Activated T-helper 1 cell treated with anti-CD3 and anti-CD28 coated beads, Interleukin-2, amount 50 U/mL, for 16 hours (primary cell): ENCODE data around the gene TAL1.
"Not testable (repeated sequence)": the region's sequence is repeated elsewhere in the genome, so short reads cannot be mapped to it uniquely, and the experiment has no call there.

Experiments
- DNase-seq, 2 donors: peaks; one replicate each; pipeline ENCODE4 v3.0.0-alpha.2; 2020; ENCODE audit warnings: low read depth in 1 of 2, low spot score in 1 of 2

TAL1 gene

DNA sequence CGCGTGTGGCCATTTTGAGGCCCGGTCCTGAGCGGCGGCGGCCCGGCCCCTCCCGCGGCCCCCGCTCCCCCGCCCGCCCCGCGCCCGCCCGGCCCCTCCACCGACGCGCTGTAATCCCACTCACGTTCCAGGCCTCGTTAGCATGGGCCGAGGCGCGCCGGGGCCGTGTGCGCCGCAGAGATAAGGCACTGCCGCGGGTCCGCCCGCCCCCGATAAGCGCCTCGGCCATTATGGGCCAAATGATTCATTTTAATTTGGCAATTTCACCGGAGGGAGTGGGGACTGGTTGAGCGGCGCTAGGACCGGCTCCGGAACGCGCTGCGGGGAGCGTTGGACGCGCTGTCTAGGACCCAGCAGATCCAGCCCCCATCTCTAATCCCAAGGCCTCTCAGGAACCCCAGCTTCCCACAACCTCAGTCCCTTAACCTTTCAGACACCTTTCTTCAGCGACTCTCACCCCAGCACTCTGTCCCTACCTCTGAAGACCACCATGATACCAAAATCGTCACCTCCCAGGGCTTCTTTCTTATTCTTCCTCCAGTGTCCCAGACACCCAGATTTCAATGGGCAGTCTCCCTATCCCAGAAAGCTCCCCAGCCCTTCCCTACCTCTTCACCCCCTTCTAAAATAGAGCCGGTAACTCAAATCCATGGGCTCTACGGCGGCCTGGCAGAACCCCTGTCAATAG lies at the start of gene TAL1:
TAL1 (minus strand) TSS at position 39 of the 688 bp plus-strand sequence. CDS start 6,337 bp downstream, outside the sequence.
- no peak for DNase-seq

DNA sequence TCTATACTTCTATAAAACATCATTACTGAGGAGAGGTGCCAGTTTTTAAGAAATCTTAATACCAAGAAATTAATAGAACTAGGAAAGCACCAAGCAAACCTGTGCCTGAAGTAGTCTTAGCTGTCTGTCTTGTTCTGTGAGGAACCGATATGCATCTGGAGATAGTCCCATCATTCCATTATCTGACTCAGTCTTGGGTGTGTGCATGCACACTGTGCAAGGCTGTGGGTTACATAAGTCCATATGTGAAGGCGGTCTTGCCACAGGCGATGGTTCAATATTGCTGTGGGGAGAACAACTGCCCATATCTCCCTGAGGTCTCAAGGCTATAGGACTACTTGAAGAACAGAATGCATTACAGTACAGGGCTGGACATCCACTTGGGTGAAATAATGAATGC lies 48.1 kb upstream of the TAL1 start:
- DNase-seq: no peak

DNA sequence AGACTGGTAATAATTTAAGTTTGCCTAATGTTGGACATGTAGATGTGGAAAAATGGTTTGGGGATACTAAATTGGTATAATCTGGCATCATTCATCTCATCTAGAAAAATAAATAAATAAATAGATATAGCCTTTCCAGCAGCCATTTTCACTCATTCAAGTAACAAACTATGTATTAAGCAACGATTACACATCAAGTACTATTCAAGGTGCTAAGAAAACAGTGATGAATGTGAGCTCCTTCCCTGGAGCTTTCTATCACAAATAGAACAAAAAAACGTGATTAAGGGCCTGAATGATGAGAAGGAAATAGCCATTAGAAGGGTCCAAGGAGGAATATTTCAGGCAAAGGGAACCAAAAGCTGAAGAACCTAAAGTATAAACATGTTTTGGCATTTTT lies 44.8 kb upstream of the TAL1 start:
- no peak for DNase-seq

DNA sequence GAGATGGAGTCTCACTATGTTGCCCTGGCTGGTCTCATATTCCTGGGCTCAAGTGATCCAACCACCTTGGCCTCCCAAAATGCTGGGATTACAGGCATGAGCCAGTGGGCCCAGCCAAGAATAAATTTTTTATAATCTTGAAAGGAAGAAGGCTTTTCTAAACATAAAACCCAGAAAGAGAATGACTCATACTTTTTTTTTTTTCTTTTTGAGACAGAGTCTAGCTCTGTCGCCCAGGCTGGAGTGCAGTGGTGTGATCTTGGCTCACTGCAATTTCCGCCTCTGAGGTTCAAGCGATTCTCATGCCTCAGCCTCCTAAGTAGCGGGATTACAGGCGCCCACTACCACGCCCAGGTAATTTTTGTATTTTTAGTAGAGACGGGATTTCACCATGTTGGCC lies 43.8 kb upstream of the TAL1 start:
- not testable (repeated sequence) for DNase-seq

DNA sequence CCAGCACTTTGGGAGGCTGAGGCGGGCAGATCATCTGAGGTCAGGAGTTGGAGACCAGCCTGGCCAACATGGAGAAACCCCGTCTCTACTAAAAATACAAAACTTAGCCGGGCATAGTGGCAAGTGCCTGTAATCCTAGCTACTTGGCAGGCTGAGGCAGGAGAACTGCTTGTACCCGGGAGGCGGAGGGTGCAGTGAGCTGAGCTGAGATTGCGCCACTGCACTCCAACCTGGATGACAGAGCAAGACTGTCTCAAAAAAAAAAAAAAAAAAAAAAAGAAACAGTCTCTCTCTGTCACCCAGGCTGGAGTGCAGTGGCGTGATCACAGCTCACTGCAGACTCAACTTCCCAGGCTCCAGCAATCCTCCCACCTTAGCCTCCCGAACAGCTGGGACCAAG lies 33.5 kb upstream of the TAL1 start:
- DNase-seq: not testable (repeated sequence)

DNA sequence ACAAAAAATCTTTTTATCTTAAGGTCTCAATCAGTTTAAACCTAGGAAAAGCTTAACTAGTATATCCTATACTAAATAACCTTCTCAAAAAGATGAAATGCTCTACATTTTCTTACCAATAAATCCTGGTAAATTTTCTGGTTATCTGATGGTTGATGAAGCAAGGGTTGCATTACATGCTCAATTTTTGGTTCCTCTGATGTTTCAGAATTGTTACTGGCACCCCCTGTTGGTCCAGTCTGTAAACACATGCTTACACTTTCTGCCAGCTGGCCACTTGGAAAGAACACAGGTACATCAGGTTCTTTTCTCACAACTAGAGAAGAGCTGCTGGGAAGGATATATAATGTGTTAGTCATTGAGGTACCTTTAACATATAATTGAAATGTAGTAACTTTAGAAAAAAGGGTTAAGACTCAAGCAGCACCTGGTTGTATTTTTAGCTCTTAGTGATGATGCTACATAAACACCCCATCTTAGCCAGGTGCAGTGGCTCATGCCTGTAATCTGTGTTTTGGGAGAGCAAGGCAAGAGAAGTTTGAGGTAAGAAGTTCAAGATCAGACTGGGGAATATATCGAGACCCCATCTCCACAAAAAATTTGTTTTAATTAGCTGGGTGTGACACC lies 30.9 kb upstream of the TAL1 start:
- peak in 1 of 2 donors; percentile 2 for DNase-seq

DNA sequence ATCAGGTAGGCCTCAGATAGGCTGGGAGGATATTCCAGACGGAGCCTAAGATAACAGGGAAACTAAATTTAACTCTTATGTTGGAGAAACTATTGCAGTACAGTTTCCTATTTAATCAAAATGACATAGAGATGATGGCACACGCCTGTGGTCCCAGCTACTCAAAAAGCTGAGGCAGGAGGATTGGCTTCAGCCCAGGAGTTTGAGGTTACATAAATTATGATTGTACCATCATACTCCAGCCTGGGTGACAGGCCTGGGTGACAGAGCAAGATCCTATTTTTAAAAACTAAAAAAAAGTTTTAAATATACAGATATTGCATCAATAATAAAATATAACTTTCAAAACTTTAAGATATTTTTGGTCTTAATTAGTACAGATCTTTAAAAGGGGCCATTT lies 25.2 kb upstream of the TAL1 start:
- no peak for DNase-seq

DNA sequence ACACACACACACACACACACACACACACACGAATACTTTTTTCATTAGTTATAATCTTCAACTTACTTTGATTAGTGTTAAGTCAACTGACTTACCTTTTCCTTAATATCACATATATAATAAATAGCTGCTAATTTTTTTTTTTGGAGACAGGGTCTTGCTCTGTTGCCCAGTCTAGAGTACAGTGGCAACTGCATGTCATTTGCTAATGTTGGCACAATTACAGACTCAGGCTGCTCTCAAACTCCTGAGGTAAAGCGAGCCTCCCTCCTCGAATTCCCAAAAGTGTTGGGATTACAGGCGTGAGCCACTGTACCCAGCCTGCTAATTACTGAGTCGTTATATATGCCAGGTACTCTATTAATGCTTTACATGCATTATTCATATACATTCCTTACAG lies 20.8 kb upstream of the TAL1 start:
- no peak for DNase-seq

DNA sequence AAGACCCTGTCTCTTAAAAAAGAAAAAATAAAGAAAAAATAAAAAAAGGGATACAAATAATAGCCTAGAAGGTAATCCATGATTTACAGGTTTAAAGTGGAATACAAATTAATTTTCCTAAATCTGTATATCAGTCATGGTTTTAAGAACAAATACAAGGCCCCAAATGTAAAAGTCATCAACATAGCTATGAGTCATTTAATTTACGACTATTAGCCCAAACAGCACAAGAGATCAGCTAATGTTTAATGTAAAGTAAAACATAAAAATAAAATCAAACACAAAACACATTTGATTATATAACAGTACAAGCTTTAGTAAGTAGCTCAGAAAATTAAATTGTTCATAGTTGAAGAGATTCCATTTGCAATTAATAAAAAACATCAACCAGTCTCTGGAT lies 20.3 kb upstream of the TAL1 start:
- DNase-seq: no peak

DNA sequence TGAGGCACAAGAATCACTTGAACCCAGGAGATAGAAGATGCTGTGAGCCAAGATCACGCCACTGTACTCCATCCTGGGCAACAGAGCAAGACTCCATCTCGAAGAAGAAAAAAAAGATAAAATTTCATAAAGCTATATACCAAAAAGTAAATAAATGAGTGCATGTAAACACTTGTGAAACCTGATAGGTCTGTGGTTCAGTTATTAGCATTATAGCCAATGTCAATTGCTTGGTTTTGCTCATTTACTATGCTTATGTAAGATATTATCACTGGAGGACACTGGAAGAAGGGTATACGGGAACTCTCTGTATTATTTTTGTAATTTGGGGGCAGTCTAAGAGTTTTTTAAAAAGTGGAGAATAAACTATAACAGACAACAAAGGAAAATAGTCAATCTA lies 17.7 kb upstream of the TAL1 start:
- DNase-seq: no peak

DNA sequence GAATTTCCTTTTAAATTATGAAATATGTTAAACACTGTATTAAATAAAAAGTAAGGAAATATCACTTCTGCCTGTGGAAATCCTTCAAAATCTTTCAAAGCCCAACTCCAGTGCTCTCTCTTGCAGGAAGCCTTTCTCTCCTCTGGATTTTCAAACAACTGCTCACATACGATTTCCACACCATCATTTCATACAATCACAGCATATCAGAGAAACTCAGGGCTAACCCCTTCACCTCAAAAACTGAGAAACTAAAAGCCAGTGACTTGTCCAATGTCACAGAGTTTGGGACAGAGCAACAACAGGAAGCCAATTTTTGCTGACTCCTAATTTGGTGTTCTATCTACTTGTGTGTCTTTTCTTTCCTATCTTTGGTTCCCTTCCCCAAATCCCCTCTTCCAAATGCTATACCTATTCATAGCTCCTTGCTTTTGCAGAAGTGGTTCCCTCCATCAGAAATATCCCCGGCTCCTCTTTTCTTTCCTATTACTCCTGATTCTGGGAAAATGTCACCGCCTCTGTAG lies 12.4 kb upstream of the TAL1 start:
- no peak for DNase-seq

DNA sequence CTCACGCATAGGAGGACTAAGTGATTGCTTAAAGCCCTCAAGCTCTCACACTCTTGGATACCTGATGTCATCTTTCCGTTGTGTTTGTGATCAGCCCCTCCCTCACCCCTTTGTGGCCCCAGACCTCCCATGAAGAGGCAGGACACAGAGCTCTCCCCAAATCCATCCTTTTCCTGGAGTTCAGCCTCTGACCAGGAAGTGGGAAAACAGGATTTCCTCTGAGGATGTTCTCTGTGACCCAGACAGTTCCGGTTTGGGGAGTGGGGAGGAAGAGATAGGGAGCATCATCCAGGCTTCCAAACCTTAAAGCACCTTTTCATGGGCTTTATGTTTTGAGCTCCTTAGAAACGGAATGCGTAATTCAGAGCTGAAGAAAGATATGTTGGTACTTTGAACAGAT lies 11.9 kb upstream of the TAL1 start:
- no peak for DNase-seq

DNA sequence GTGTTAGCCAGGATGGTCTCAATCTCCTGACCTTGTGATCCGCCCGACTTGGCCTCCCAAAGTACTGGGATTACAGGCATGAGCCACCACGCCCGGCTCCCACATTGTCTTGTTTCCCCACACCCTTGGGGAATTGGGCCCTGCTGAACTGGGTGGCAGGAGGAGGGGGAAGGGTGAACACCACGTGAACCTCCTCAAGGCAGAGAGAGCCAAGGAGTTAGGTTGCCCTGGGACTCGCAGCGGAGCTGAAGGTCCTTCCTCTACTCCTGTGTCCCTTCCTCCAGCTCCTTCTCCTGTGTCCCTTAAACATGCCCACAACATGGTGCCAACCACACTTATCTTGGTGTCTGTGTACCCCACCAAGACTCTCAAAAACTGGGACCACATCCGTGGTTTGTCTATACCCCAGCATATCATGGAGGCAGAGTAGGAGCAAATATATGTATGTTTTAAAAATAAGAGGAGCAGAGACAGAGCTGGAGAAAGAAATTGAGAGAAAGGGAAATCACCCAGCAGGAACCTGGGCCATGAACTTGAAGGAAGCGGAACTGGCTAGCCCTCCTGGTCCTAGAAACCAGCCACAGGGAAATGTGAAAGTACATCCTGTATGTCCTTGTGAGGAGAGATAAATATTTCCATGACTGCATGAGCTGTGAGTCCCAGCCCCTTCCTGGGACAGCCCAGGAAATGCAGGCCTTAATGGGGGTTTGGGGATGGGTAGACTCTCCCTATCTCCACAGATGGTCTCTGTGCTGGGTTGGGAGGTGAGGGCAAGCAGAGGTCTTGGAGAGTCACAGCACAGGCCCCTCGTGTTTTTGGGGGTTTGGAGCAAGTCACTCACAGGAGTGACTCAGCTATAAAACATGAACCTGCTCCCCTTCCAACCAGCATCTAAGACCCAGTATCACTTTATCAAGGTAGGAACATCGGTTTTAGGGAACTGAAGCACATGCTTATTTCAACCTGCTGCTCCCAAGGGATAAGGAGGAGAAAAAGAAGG lies 9.4 kb upstream of the TAL1 start:
- no peak for DNase-seq

DNA sequence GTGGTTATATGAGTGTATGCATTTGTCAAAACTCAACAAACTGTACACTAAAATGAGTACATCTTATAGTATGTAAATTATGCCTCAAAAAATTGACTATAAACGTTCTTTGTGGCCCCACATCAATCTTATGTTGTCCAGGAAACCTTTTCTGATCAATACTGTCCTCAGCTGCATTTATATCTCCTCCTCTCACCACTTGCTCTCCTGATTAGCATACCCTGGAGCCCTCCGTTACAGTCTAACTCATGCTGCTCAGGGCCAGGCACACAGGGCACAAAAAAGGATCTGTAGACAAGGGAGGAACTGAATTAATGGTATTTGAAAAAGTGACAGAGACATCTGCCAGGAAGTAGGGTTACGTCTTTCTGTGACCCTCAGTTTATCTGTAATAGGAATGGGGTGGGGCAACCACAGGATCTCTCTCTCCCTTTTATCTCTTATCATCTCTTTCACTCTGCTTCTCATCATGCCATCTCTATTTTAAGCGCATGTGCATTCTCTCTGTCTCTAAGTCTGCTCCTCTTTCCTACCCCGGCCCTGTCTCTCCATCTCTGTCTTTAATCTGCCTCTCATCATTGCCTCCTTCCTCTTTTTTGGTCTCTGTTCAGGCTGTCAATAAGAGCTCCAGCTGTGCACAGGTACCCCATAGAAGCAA lies 7.0 kb upstream of the TAL1 start:
- no peak for DNase-seq

DNA sequence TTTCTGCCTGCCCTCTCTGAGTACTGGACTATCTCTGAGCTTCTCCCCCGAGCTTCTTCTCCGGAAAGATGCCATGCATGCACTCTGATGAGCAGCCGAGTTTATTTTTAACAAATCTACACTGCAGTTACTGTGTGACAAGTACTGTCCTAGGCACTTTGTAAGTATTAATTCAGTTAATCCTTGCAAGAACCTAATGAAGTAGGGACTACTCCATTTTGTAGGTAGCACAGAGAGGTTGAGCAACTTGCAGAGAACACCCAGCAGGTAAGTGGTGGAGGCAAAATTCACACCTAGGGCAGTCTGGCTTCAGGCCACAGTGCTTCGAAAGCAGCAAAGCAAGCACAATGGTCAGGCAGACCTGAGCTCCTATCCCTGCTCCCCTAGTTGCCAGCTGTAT lies 3.8 kb upstream of the TAL1 start:
- no peak for DNase-seq

DNA sequence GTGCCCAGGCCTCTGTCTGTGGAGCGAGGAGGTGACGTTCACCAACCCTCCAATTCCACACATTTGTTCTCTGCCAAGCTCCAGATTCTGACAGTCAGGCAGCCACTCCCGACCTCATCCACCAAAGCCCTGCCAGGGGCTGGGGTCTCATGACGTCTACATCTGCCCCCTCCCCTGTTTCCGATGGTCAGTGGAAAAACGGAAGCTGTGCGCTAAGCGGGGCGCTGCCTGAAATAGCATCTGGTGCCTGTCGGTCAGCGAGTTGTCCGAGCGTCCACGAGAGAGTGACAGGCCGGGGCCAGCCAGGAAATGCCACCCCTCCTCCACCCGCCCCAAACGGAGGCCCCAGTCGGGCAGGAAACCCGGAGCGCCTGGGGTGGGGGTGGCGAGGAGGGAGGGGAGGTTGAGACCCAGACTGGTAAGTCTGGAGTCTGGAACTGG lies 3.2 kb upstream of the TAL1 start:
- DNase-seq: no peak

DNA sequence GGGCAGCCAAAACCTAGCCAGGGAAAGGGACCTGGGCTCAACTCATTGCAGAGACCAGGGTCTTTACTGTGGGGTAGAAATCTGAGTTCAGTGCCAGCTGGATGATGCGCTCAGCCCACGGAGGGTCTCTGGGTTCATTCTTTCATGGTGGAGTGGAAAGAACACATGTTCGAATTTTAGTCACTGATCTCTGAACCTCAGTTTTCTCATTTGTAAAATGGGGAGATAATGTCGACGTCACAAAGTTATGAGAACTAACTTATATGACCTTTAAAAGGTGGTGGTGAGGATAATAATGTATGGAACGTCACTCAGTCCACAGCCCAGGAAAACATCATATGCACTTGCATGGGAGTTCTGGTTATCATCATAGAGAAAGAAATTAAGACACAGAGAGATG lies 1.2 kb upstream of the TAL1 start:
- DNase-seq: no peak

DNA sequence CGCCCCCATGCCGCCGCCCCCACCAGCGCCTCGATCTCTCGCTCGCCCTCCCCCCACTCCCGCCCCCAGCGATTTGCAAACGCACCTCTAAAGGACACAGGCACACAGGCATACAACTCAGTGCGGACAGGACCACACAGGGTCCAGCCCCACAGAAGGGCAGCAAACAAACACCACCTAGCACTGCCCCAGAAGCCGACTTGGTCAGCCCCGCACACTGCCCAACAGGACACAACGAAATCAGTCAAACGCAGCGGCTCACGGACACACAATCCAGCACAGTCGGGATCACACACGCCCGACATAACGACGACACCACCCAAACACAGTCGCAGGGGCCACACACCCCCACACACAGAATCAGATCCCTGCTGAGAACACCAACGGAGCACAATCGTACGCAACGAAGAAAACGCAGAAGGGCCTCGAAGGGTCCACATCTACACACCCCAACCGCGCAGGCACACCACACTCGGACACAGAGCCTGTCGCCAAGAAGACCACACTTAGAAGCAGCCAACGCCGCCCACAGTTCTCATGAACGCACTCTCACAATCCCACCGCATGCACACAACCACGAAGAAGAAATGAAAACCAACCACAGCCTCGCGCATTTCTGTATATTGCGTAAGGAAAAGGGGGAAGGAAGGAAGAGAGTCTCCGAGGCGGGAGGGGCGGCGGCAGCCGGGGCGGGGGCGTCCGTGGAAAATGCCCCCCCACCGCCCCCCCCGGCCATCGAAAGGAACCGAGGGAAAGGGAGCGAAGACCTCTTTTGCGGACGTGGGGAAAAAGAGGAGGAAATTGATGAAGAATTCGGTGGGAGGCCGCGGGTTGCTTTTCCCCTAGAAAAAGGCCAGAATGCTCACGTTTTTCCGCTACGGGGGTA lies 481 bp downstream of the TAL1 start:
- no peak for DNase-seq

DNA sequence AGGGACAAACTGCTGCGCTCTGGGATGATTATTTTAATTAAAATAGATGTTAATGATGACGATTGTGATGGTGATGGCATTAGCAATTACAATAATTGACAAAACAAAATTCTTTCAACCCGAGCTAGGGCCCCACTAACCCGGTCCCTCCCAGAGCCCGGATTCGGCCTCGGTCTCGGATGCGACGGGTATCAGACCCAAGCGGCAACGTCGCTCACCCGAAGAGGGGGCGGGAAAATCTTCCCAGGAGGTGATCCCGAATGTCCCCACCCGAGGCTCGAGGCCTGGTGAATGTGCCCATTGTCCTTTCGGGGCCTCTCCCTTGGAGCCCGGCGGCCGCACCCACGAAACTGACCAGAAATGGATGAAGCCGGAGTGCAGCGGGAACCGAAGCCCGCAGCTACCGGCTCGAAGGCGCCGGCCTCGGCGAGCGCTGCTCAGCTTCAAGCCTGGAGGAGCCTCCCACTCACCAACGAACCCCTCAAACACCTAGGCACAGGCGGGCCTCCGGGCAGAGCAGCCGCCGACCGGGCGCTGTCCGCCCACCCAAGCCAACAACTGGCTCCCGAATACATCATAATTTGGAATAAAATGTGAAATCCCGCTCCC lies 1.2 kb downstream of the TAL1 start:
- no peak for DNase-seq
